ENCODE measurements around the gene KCNB1.

DNA sequence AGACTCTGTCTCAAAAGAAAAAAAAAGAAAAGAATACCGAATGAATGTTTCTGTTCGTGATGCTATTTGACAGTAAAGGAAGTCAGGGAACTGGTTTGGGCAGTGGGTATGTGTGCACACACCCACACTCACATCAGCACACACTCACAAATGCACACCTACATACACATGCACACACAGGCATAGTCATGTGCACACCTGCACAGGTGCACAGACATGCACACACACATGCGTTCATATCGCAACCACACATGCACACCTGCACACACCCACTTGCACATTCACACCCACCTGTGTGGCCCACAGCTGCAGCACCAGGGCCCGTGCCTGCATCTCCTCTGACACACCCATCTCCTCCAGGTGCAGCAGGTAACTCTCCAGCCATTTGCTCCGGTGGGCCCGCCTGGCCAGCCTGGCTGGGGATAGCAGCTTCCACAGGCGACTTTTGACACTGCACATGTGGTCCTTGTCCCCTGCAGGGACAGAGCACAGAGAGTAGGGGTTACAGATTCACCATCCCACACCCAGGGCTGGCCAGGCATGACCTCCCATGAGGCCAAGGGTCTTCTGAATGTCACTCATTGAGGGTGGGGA is 41.4 kb upstream of the KCNB1 start:
- no peak for TF ChIP-seq POLR2AphosphoS5 (IDR thresholded peaks at IDR 0.05; ENCODE audit: low read depth, low read length)
- no peak for TF ChIP-seq POLR2A (IDR thresholded peaks at IDR 0.05; ENCODE audit: low read depth, low read length)
